Measurements from ENCODE around the gene TPO.
"Not testable (repeated sequence)": the region's sequence is repeated elsewhere in the genome, so short reads cannot be mapped to it uniquely, and the experiment has no call there.

TPO gene

DNA sequence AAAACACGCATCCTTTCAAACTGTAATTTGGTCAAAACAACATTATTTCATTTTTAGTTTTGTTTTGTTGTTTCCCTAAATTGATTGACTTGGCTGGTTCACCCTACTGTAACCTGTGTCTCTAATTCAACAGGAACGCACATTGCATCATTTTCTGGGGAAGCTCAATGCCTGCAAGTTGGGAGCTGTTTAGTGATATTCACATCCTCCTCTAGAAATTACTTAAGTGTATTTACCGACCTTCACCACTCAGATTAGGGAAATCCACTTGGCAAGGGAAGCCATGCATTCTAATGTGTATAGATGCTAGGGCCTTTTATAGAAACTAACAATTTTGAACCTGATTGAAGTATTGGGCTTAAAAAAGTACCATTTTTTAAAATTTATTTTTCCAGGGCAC is 7.3 kb upstream of the TPO start:
- DNase-seq, result no peak

DNA sequence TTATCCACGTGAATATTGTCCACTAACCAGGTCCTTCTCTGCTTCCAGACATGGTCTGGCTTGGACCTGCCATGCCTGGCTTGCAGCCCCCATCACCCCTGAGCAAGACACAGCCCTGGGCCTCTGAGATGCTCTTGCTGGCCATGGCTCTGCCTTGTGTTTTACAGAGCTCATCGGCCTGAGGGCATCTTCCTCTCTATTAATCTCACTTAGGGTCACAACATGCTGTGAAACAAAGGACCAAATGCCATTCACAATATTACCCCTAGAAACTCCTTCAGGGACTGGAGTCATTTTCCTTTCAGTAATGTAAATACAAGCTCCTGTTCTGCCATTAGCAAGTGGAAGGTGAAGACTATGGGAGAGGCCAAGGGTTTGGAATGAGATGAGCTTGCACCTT is 6.8 kb upstream of the TPO start:
- DNase-seq, result no peak

DNA sequence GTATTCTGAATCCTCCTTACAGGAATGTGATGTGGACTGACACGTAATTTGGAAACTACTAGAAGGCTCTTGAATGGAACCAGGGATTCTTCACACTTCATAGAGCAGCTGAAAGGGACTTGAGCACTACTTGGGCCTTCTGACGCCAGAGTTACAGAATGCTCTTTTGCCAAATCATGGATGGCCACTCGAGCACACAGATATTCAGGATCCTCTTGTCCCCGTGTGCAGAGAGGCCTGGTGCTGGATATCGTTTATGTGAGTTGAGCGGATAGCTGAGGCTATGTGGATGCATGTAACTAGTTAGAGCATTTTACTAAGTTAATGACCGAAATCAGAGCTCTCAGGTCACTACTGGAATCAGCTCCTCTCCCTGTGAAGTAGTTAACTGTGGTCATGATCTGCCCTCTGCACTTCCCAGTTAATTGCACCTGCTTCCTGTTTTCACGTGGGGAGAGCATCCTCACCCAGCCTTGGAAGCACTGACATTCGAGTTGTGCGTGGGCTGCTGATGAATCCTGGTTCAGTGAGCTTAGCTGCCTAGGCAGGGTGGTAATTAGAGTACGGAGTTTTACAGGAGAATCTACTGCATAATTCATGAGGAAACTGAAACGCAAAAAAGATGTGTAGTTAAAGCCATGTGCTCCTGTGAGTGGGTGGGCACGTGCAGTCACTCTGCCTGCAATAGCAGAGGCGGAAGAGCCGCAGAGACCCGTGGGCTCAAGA is 5.2 kb upstream of the TPO start:
- peak; percentile 20 for DNase-seq

DNA sequence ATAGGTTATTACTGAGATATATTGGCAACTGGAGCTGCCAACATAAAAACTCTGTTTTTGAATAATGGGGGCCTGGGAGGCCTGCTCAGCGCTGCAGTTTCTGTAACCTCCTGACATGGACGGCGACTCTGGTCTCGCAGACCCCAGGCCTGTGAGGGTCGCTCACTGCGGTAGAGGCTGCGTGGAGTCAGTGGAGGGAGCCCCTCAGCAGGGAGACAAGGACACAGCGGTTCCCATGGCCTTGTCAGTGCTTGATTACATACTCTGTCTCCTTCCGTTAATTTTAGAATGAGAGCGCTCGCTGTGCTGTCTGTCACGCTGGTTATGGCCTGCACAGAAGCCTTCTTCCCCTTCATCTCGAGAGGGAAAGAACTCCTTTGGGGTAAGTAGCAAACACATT is 858 bp downstream of the TPO start:
- DNase-seq, result no peak

DNA sequence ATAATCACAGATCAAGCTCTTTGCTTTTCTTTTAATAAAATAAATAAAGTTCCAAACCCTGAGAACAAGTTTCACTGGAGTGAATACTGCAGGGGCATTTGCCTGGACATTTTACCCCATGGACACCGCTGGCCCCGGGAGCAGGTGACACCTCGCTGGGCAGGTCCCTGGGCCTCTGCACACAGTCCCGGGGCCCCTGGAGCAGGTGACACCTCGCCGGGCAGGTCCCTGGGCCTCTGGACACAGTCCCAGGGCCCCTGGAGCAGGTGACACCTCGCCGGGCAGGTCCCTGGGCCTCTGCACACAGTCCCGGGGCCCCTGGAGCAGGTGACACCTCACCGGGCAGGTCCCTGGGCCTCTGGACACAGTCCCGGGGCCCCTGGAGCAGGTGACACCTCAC is 1.6 kb downstream of the TPO start:
- not testable (repeated sequence) for DNase-seq

DNA sequence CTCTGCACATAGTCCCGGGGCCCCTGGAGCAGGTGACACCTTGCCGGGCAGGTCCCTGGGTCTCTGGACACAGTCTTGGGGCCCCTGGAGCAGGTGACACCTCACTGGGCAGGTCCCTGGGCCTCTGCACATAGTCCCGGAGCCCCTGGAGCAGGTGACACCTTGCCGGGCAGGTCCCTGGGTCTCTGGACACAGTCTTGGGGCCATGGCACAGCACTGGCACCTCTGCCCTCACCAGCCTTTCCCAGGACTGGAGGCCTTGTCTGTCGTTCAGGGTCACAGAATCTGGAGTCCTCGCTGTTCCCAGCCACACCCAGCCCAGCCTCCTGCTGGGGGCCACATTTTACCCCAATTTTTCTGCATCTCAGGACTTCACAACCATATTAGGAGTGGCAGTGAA is 2.2 kb downstream of the TPO start:
- DNase-seq, result no peak

DNA sequence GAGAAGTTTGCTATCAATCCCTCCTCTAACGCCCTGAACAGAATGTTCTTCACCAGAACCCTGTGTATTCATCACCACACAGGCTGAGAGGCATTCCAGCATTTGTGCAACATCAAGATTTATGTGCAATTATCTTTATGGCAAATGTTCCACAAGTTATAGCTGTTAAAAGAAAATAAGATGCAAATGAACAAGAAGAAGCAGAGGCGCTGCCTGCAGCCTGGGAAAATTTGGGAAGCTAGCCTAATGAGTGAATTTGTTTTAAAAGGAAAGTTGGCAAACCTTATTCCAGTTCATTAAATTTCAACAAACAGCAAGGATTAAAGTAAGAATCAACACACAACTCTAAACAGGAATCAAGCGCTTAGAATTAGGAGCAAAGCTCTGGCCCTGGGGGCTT is 5.3 kb downstream of the TPO start:
- no peak for DNase-seq

DNA sequence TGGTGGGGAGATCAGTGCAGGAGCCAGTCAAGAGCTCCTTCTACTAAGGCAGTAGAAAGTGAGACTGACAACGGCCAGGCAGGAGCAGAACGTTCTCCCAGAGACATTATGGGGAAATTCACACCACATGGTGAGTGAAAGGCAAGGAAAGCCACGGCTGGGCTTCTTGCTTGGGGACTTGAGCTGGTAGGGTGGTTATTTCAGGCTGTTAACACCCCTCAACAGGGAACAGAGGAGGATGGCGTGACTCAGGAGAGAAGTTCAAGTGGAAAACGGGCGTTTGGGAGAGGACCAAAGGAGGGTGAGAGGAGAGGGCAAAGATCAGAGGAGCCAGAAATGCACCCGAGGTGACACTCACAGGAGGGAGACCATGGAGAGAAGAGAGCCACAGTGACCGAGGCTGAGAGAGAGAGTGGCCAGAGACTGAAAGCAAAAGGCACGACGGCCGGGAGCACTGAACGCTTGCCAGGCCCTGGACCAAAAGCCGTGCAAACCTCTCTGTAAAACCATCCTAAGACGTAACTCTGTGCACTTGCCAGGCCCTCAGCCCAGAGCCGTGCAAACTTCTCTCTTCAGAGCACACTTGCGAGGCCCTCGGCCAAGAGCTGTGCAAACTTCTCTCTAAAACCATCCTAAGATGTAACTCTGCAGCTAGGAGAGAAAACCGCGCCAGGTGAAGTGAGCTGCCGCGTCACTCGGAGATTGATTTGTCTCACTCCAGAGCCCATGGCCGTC is 7.7 kb downstream of the TPO start:
- DNase-seq, result no peak

DNA sequence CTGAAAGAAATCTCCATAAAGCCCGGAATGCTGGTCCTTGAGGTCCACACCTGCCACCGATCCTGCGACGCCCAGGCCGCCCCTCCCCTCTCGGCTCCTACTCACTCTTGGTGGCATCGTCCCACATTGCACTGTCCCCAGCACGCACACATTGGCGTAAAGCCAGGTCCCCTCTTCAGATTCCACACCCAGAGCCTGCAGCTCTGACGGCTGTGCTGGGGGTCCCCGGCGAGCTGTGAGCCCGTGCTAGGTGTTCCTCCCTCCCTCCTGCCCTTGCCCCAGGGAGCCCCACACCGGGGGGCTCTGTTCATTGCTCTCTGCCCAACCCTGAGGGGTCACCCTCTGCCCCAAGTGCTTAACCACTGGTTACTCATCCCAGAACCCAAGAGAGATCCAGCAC is 8.5 kb downstream of the TPO start:
- no peak for DNase-seq

DNA sequence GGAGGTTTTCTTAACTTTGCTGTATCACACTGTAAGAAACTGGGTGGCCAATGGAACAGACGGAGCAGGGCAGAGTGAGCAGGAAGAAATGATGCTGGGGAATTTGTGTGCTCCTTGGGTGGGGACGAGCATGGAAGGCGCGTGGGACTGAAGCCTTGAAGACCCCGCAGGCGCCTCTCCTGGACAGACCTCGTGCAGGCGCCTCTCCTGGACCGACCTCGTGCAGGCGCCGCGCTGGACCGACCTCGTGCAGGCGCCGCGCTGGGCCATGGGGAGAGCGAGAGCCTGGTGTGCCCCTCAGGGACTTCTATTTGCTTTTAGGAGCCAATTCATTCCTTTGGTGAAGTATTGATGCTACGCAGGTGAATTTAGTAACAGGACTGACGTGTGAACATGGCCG is 8.9 kb downstream of the TPO start:
- no peak for DNase-seq

DNA sequence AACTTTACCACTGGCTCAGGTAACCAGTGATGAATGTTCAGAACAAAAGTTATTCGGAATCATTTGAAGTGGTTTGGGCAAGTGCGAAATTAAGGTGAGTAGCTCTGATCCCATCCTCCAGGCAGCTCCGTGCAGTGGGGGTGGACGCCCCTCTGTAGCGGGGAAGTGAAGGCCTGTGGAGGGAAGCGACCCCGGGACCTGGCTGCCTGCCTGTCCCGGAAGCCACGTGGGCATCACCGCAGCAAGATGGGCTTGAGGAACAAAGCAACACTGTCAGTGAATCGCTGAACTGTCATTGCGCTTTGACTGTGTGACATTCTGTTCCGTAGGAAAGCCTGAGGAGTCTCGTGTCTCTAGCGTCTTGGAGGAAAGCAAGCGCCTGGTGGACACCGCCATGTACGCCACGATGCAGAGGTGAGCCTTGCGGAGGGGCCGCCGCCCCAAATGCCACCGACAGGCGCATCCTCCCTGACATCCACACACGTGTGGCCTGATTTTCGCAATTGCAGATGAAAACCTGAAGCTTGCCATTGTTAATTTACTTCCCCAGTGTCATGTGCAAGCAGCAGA is 9.5 kb downstream of the TPO start:
- DNase-seq, result no peak

DNA sequence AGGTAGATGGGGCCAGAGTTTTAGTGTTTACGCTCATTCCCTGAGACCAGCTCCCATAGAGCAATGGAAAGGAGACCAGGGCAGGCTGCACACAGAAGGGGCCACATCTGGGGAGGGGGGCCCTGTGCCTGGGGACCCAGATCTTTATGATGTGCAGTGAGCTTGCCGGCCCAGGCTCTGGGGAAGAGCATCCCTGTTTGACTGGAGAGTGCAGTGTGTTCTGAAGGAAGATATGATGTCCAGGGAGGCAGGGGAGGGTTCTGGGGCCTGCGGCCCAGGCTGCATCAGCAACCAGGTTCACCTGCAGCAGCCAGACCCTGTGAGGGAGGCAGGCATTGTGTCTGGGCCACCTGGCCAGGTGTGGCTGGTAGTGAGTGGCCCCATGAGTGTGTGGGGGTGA is 13.8 kb downstream of the TPO start:
- no peak for DNase-seq

DNA sequence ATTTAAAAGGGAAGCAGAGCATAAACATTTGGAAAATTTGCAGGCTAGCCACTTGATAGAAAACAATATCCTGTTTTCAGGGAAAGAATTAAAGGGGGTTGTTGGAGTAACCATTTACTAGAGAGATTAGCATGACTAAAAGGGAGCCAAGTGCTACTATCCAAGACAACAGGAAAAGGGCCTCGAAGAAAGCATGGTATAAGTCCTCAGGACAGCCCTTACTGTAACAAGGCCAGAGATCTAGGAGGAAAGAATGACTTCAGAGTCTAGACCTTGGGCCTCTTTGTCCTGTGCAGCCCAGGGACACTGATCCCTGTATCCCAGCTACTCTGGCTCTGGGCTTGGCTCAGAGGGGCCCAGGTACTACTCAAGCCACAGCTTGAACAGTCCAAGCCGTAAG is 16.6 kb downstream of the TPO start:
- DNase-seq, result no peak

DNA sequence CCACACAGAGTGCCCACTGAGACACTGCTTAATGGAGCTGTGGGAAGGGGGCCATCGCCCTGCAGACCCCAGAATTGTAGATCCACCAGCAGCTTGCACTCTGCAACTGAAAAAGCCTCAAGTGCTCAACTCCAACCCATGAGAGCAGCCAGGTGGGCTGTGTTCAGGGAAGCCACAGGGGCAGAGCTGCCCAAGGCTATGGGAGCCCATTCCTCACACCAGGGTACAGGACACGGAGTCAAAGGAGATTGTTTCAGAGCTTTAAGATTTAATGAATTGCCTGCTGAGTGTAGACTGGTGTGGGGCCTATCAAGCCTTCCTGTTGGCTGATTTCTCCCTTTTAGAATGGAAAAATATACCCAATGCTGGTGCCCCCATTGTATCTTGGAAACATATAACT is 17.2 kb downstream of the TPO start:
- DNase-seq, result no peak

DNA sequence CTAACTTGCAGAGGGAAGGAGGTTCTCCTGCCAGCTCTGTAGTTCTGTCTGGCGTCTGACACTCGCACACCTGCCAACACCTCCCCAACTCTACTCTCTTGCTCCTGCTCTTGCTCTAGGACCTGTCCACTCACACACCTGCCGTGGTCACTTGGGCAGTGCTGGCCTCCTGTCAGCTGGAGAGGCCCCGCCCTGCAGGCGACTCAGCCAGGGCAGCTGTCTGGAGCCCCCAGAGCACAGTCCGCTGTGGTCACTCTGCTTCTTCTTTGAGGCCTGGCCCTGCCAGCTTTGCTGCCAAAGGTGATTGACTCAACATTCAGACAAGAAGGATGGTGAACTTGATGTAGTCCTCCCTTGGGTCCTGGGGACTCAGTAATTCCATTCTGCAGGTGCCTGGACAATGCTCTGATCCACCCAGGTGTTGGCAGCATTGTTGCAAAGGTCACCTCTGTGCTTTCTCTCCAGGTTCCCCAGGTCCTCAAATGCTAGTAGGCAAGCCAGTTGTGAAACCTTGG is 18.7 kb downstream of the TPO start:
- no peak for DNase-seq

DNA sequence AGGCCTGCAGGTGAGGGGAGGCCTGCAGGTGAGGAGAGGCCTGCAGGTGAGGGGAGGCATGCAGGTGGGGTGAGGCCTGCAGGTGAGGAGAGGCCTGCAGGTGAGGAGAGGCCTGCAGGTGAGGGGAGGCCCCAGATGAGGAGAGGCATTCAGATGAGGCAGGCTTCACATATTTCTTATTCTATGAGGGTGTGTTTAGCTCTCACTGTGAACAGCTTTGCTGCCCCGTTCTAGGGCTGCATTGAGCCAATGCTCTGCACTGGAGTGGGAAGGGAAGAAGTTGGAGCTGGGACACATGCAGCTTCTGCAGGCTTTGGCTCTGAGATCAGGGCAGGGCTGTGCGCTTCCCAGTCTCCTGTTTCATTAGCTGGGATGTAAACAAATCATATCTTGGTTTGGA is 19.5 kb downstream of the TPO start:
- no peak for DNase-seq

DNA sequence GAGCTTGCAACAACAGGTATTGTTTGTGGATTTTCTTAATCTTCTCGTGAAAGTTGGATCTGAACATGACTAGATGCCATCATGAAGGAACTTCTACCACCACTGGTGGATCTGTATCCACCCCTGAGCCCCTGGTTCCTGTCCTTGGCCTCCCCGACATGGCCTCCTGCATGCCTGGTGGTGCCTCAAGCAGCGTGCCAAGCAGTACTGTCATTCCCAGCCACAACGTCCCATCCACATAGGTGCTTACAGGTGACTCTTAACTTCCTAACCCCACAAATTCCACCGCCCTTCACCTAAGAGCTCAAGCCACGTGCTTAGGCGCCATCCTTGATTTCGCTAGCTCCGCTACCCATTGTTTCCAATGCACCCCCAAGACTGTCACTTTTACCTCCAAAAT is 23.1 kb downstream of the TPO start:
- no peak for DNase-seq

DNA sequence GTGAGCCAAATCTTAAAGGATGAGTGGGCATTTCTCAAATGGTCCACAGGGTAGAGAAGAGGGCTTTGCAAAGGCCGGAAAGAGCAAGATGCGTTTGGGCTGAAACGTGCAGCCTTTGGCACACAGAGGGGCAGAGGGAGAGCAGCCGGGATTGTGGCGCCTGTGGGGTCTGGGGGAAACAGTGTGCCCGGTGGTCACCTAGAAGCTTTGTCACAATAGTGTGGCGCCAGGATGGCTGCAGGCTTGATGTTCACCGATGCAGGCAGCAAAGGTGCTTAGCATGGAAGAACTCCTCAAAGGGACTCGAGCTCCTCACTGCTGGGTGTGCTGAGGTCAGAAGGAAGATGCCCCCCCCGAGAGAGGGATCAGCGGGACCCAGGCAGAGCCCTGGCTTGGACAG is 23.8 kb downstream of the TPO start:
- DNase-seq, result no peak

DNA sequence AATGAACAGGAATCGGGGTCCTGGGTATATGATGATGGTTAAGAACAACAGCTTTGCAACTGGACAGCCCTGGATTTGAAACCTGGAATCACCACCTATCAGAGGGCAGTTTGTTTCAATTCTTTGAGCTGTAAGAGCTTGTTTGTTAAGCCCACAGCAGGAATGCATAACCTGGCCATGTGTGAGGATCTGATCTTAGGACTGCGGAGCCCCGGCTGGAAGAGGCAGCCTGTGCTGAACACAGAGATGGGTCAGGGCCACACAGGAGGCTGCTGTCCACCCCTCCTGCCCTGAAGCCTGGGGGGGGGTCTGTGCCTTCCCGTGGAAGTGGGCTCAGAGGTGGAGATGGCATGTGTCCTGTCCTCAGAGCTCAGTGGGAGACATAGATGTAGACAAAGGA is 24.3 kb downstream of the TPO start:
- DNase-seq, result no peak

DNA sequence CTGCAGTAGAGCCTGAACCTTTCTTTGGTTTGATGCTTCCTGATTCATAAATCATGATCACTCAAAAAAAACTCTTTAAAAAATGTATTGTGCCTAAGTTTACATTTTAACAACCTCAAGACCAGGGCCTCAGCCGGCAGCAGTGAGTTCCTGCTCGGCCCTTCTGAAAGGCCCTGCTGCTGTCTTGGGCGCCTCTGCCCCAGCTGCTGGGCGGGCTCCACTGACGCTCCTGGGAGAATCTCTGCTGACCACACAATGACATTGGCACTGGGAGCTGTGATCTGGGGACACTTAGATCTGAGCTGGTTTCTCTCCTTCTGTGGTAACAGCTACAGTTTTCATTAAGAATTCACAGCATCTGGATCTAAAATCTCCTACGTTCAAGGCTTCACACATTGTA is 25.7 kb downstream of the TPO start:
- no peak for DNase-seq

DNA sequence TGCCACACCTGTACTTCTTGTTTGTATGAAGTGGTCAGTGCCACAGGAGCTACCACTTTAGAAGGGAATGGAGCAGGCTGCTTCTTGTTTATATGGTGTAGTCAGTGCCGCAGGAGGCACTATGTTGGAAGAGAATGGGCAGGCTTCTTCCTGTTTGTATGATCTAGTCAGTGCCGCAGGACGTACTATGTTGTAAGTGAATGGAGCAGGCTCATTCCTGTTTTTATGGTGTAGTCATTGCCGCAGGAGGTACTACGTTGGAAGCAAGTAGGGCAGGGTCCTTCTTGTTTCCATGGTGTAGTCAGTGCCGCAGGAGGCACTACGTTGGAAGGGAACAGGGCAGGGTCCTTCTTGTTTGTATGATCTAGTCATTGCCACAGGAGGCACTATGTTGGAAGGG is 27.3 kb downstream of the TPO start:
- DNase-seq, result no peak

DNA sequence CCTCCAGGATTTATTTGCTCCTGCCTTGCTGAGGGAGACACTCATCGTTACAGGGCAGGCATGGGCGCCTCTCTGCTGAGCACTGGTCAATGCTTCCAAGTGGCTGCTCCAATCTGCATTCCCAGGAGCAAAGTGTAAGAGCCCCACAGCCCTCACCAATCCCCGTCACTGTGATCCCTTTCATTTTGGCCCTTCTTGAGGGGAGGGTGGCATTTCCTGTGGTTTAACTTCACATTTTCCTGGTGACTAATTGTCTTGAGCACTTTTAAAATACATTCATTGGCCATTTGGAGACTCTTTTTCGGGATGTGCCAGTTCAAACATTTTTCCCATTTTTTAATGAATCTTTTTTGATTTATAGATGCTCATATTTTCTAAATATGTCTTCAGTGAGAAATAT is 33.0 kb downstream of the TPO start:
- DNase-seq, result no peak

DNA sequence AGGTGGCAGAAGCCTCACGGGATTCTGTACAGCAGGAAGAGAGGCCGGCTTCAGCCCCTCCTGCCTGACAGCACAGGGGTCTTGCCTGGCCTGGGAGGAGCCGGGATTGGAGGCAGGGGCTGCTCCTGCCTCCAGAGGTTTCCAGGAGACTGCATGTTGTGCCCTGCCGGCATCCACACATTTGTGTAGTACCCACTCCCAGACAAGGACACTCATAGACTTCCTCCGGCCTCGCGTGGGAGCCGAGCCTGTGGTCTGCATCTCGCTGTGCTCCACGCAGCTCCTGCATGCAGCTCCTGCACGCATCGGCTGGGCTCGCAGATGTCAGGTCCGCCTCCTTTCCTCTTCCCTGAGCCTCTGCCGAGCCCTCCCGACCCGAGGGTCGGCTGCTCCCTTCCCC is 34.7 kb downstream of the TPO start:
- peak; percentile 19 for DNase-seq

DNA sequence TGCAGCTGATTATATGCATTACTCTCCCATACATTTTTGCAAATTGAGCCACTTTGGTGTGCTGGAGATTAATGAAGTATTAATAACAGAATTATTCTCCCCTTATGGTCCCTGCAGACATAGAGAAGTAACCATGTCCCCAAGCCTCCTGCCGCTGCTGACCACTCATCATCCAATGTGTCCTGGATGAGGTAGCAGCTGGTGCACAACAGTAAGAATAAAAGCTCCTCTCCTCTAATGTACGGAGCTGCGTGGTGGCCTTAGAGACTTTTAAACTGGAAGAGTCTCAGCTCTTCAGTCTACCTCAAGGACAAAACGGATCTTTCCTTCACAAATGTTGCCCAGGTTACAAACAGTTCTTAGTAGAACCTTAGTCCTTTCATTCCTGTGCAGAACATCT is 37.7 kb downstream of the TPO start:
- DNase-seq, result no peak

All from right kidney (tissue), 1 donor.